Islet precursor cell (in vitro differentiated cells): ENCODE measurements around the gene SLC39A11.
"Not testable (repeated sequence)": the region's sequence is repeated elsewhere in the genome, so short reads cannot be mapped to it uniquely, and the experiment has no call there.

Experiments
- DNase-seq: peaks from one replicate; pipeline ENCODE4 v3.0.0-alpha.2; 2018

Gene SLC39A11

GRCh38 chr17:73092523-73093135 lies at the start of gene SLC39A11:
TSS of gene SLC39A11 (minus strand) at chr17:73092688. CDS start at chr17:73088764, 3,924 bp downstream.
- DNase-seq = peak; percentile 98

- no peak for DNase-seq
Measured at GRCh38 chr17:73141411-73141810, 48.9 kb upstream of the SLC39A11 start.

- no peak for DNase-seq
Measured at GRCh38 chr17:73140566-73140965, 48.1 kb upstream of the SLC39A11 start.

- no peak for DNase-seq
Measured at GRCh38 chr17:73139296-73139695, 46.8 kb upstream of the SLC39A11 start.

DNA sequence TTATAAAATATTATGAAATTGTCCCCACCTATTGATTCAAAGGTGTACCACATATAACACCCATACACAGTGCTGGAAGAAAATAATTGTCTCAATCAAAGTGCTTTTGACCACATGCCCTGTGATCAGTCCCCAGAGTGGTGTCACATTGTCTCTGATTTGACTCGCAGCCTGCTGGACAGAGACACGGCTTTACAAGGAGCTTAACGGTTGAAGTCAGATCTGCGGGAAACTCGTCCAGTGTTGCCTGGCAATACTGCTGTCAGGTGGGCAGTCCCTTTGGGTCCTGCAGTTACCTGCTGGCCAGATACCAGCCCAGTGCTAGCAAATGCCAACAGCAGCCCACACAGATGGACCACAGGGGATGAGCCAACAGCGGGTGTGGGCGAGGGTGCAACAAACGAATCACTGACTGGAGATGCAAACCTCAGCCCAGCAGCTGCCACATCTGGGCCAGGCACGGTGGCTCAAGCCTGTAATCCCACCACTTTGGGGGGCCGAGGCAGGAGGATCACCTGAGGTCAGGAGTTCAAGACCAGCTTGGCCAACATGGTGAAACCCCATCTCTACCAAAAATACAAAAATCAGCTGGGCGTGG lies 46.2 kb upstream of the SLC39A11 start:
- no peak for DNase-seq

DNA sequence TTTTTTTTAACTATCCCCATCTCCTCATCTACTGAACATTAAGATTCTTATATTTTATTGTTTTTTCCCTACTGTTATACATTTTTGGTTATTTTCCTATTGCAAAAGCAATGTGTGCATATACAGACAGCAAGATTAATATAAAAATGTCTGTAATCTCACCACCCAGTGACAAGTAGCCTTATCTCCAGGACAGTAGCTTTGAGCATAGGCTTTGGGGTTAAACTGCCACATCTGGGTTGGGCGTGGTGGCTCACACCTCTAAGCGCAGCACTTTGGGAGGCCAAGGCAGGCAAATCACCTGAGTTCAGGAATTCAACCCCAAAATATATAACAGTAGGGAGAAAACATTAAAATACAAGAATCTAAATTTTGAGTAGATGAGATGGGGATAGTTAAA lies 44.9 kb upstream of the SLC39A11 start:
- no peak for DNase-seq

GRCh38 chr17:73135766-73136165 lies 43.3 kb upstream of the SLC39A11 start:
- DNase-seq = no peak

DNA sequence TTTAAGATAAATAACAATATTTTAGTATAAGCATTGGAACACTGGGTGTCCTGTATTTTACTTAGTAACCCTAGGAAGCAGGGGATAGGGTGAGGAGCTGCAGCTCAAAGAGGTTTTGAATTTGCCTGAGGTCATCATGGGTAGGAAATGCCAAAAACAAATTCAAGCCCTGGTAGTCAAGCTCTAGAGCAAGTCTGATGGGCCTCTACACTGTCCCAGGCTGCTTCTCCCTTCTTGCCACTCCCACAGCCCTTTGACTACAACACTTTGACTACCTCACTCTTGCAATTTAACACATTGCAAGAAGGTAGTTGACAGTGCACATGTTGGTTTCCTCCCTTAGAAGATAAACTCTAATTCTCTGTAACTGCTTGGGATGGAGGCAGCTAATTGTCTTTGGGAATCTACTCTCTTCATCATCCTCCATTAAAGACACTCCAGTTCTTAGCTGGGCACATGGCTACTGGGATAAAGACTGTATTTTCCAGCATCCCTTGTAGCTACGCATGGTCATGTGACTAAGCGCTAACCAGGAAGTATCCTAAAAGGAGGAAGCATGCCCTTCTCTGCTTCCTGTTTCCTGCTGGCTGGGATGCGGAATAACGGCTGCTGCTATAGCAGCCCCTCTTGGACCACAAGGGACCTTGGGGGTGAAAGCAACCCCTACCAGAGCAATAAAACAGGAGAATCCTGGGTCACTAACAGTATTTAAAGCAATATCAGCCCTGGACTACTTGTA lies 41.6 kb upstream of the SLC39A11 start:
- no peak for DNase-seq

DNA sequence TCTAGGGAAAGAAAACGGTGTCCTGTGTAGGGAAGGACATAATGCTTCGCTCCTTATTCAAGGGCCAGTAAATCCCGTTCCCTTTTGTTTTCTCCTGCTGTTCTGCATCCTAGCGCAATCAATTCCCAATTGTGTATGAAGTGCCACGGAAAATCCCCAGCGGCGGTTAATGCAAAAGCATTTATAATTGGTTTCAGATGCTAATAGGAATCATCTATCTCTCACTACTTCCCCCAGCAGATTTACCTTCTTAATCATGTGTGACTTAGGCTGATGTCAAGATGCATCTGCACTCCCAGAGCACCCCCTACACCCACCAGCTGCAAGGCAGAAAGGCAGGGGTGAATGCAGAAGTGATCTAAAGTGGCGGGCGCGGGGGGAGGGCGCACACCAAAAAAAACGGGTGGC lies 39.6 kb upstream of the SLC39A11 start:
- peak; percentile 33 for DNase-seq

DNA sequence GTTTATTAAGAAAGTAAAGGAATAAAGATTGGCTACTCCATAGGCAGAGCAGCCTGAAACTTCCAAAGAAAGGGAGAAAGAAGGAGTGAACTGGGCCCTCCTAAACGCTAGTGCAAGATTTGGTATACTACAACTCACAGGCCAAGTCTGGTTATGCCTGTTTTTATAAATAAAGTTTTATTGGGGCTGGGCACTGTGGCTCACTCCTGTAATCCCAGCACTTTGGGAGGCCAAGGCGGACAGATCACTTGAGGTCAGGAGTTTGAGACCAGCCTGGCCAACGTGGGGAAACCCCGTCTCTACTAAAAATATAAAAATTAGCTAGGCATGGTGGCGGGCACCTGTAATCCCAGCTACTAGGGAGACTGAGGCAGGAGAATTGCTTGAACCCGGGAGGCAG lies 39.0 kb upstream of the SLC39A11 start:
- not testable (repeated sequence) for DNase-seq

DNA sequence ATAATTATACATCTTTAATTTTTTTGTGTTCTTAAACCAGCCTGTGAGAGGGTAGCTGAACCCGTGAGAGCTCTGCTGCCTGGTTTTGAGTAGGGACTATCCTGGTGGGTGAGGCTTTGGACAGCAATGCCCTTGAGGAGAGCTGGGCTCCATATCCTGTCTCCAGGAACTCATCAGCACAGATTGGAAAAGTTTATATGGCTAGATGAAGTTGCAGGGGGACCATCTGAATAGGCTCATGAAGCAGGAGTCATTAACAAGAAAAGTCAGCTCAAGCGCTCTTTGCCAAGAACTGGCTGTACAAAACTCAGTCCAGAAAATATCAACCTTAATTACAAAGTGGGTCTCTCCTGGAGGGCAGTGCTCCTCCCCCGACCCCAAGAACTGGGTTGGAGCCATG lies 38.5 kb upstream of the SLC39A11 start:
- no peak for DNase-seq

DNA sequence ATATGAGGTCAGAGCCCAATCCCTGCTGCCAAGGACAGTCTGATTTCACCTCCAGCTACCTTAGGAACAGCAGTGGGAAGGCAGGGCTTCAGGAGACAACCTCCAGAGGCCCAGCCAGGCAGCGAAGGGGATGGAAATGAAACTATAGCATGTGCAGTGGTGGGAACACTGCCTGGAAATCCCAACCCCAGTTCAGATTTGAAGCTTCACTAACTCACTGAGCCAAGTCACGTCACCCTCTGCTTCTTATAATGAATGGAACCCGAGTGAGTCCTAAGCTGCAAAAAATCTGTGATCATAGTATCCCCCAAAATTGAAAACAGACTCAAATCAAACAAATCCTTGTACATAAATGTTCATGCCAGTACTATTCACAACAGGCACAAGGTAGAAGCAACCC lies 36.0 kb upstream of the SLC39A11 start:
- DNase-seq = no peak

- DNase-seq = peak; percentile 38
Measured at GRCh38 chr17:73126716-73127473, 34.4 kb upstream of the SLC39A11 start.

GRCh38 chr17:73123606-73124320 lies 31.3 kb upstream of the SLC39A11 start:
- peak; percentile 42 for DNase-seq

DNA sequence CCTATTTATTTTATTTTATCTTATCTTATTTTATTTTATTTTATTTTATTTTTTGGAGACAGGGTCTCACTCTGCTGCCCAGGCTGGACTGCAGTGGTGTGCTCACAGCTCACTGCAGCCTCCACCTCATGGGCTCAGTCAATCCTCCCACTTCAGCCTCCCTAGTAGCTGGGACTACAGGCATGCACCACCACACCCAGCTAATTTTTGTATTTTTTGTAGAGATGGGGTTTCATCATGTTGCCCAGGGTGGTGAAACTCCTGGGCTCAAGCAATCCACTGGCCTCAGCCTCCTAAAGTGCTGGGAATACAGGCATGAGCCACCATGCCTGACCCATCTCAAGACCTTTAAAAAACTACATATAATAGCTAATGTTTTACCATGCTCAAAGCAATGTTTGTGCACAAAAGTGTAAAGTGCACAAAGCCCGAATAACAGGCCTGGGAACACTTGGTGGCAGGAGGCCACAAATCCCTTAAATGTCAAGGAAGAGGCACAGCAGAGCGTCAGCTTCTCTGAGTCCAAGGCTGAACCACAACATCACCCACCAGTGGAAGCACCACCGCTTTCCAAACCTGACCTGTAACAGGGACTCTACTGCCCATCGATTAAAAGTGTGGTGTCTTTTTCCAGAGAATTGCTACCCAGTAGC lies 30.6 kb upstream of the SLC39A11 start:
- DNase-seq = peak; percentile 34

DNA sequence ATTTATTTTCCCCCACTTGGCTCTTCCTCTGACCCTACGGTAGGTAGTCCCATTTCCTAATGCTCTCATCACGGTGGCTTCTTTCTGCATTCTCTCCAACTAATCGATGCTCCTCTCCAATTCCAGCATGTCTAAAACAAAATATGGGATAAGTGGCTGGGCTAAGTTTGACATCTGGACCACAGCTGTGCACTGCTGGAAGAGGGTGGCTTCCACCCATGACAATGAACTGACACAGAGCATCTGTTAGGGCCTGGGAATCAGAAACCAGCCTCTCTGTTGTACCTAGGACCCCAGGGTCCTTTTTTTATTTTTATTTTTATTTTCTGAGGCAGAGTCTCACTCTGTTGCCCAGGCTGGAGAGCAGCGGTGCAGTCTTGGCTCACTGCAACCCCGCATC lies 29.0 kb upstream of the SLC39A11 start:
- DNase-seq = no peak

GRCh38 chr17:73119631-73120030 lies 27.1 kb upstream of the SLC39A11 start:
- DNase-seq = no peak

GRCh38 chr17:73118951-73119391 lies 26.5 kb upstream of the SLC39A11 start:
- no peak for DNase-seq

- peak; percentile 32 for DNase-seq
Measured at GRCh38 chr17:73118139-73118538, 25.7 kb upstream of the SLC39A11 start.

- no peak for DNase-seq
Measured at GRCh38 chr17:73112246-73112645, 19.8 kb upstream of the SLC39A11 start.

DNA sequence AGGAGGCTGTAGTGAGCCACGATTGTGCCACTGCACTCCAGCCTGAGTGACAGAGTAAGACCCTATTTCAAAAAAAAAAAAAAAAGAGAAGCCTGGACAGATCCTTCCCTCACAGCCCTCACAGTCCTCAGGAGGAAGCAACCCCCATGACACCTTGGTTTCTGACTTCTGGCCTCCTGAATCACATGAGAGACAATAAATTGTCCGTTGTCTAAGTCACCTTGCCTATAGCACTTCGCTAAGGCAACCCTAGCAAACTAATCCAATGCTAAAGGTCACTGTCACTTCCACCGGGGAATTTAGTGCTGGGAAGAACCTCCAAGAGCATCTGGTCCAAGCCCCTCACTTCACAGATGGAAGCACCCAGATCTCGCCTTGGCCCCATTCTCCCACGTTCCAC lies 18.9 kb upstream of the SLC39A11 start:
- DNase-seq = no peak

DNA sequence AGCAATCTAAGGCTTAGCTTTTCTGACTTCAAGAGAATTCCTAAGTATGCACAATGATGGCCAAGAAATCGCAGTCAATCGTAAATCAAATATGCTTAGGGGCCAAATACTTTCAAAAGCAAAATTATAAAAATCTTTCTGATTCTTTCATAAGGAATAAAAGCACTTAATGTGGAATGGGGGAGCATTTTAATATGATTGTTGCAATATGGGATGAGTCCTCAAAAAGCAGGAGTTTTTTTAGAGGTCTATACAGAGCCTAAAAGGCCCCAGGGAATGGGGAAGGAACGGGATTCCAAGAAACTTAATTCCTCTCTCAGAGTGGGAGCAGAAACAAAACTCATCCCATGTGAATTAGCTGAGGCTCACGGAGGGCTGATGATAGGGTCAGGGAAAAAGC lies 14.7 kb upstream of the SLC39A11 start:
- no peak for DNase-seq
